CD4-positive, alpha-beta T cell treated with Interleukin-10 for 1 hour (primary cell): ENCODE results near the gene TRRAP.

Experiments used
- DNase-seq: peaks from one replicate; pipeline ENCODE4 v3.0.0-alpha.2; 2020

The TRRAP gene

GRCh38 chr7:98994046-98994944, 116.0 kb downstream of the TRRAP start:
- no peak for DNase-seq

GRCh38 chr7:98995111-98995510, 116.8 kb downstream of the TRRAP start:
- DNase-seq: no peak

GRCh38 chr7:98995523-98996149, 117.3 kb downstream of the TRRAP start:
- no peak for DNase-seq

- DNase-seq: no peak
Observed at GRCh38 chr7:98996150-98996552, 117.8 kb downstream of the TRRAP start.

- DNase-seq: no peak
Observed at GRCh38 chr7:98997846-98998245, 119.5 kb downstream of the TRRAP start.

GRCh38 chr7:98998821-98999725, 120.7 kb downstream of the TRRAP start:
- DNase-seq: no peak

- no peak for DNase-seq
Observed at GRCh38 chr7:99000196-99000903, 122.0 kb downstream of the TRRAP start.

- DNase-seq: no peak
Observed at GRCh38 chr7:99000904-99001465, 122.7 kb downstream of the TRRAP start.

GRCh38 chr7:99001482-99002147, 123.3 kb downstream of the TRRAP start:
- DNase-seq: no peak

GRCh38 chr7:99002148-99002826, 124.0 kb downstream of the TRRAP start:
- DNase-seq: no peak

GRCh38 chr7:99002827-99003212, 124.5 kb downstream of the TRRAP start:
- DNase-seq: no peak

- DNase-seq: no peak
Observed at GRCh38 chr7:99003419-99003818, 125.1 kb downstream of the TRRAP start.

- DNase-seq: no peak
Observed at GRCh38 chr7:99004216-99004615, 125.9 kb downstream of the TRRAP start.

GRCh38 chr7:99004781-99005500, 126.6 kb downstream of the TRRAP start:
- no peak for DNase-seq

GRCh38 chr7:99005776-99006175, 127.4 kb downstream of the TRRAP start:
- no peak for DNase-seq

- no peak for DNase-seq
Observed at GRCh38 chr7:99006739-99007424, 128.6 kb downstream of the TRRAP start.

- DNase-seq: no peak
Observed at GRCh38 chr7:99008181-99008631, 129.9 kb downstream of the TRRAP start.

GRCh38 chr7:99008921-99009530, 130.7 kb downstream of the TRRAP start:
- DNase-seq: no peak

- DNase-seq: no peak
Observed at GRCh38 chr7:99010281-99010680, 131.9 kb downstream of the TRRAP start.
